HepG2 (cell line): ENCODE results near the gene MICALL2. TPM values are rescaled to one million over a fixed set of nuclear protein-coding genes. Genes with fewer than 3 reads are reported as not detected.

Source experiments
- ARNT2 ChIP-seq: sonication (generic); formaldehyde crosslinking; IDR thresholded peaks from 2 replicates; pipeline ENCODE4 v1.8.0; 2022; ENCODE audit warnings: mild to moderate bottlenecking, low read depth, missing genetic modification reagents, moderate library complexity
- BHLHE40 ChIP-seq: IDR thresholded peaks from 2 replicates; pipeline ENCODE4 v1.6.1; 2011; ENCODE audit warnings: low read length, improper control_type of control experiment
- DPF2 ChIP-seq: sonication (generic); formaldehyde crosslinking; IDR thresholded peaks from 2 replicates; pipeline ENCODE4 v1.4.0; 2020; ENCODE audit warnings: mild to moderate bottlenecking, low read depth, missing genetic modification reagents, borderline replicate concordance
- EZH2 ChIP-seq: conservative IDR thresholded peaks from 2 replicates; pipeline ENCODE4 v1.6.1; 2012; ENCODE audit warnings: mild to moderate bottlenecking, low read depth, low read length, moderate library complexity
- HIVEP1 ChIP-seq: sonication (generic); formaldehyde crosslinking; IDR thresholded peaks from 2 replicates; pipeline ENCODE4 v1.4.0; 2020; ENCODE audit warnings: mild to moderate bottlenecking, missing genetic modification reagents
- HOXD1 ChIP-seq: sonication (generic); formaldehyde crosslinking; IDR thresholded peaks from 2 replicates; pipeline ENCODE4 v1.5.0; 2020; ENCODE audit warnings: missing genetic modification reagents
- KDM2A ChIP-seq: sonication (generic); formaldehyde crosslinking; IDR thresholded peaks from 2 replicates; pipeline ENCODE4 v1.4.0; 2020; ENCODE audit warnings: low read depth, missing genetic modification reagents, borderline replicate concordance
- RXRB ChIP-seq: IDR thresholded peaks from 2 replicates; pipeline ENCODE4 v1.6.1; 2016; ENCODE audit warnings: borderline replicate concordance, missing genetic modification reagents, missing compliant biosample characterization
- SALL1 ChIP-seq: sonication (generic); formaldehyde crosslinking; IDR thresholded peaks from 2 replicates; pipeline ENCODE4 v1.8.0; 2022; ENCODE audit warnings: mild to moderate bottlenecking, missing genetic modification reagents
- SP1 ChIP-seq, 2 experiments: fragments of 450-650 bp in 1 of 2; sonication (generic) in 1 of 2; formaldehyde crosslinking in 1 of 2; IDR thresholded peaks; 2 replicates each; pipeline versions ENCODE4 v1.4.0 to v1.6.1; 2016 to 2020; ENCODE audit warnings: missing genetic modification reagents in 1 of 2
- TCF12 ChIP-seq, 2 experiments: fragments of 450-650 bp in 1 of 2; sonication (generic) in 1 of 2; formaldehyde crosslinking in 1 of 2; IDR thresholded peaks; 2 replicates each; pipeline versions ENCODE4 v1.6.1 to v1.8.0; 2017 to 2022; ENCODE audit warnings: antibody characterized with exemption in 1 of 2, mild to moderate bottlenecking in 1 of 2, missing genetic modification reagents in 1 of 2, moderate library complexity in 1 of 2
- ZFP36 ChIP-seq: fragments of 150-350 bp; IDR thresholded peaks from 2 replicates; pipeline ENCODE4 v1.6.1; 2018; ENCODE audit warnings: borderline replicate concordance, low read length, low read depth; ENCODE audit not compliant: partially characterized antibody
- ZFP62 ChIP-seq: sonication (generic); formaldehyde crosslinking; IDR thresholded peaks from 2 replicates; pipeline ENCODE4 v1.4.0; 2020; ENCODE audit warnings: missing genetic modification reagents
- ZNF230 ChIP-seq: sonication (generic); formaldehyde crosslinking; IDR thresholded peaks from 2 replicates; pipeline ENCODE4 v1.4.0; 2020; ENCODE audit warnings: mild to moderate bottlenecking, missing genetic modification reagents
- ZNF543 ChIP-seq: sonication (generic); formaldehyde crosslinking; IDR thresholded peaks from 2 replicates; pipeline ENCODE4 v1.4.0; 2020; ENCODE audit warnings: mild to moderate bottlenecking, missing genetic modification reagents
- ZNF747 ChIP-seq: sonication (generic); formaldehyde crosslinking; IDR thresholded peaks from 2 replicates; pipeline ENCODE4 v1.8.1; 2023; ENCODE audit warnings: missing genetic modification reagents, mild to moderate bottlenecking, borderline replicate concordance
- ZNF782 ChIP-seq: sonication (generic); formaldehyde crosslinking; IDR thresholded peaks from 2 replicates; pipeline ENCODE4 v1.4.0; 2020; ENCODE audit warnings: missing genetic modification reagents, mild to moderate bottlenecking, borderline replicate concordance
- polyA plus RNA-seq, 8 experiments: library from polyadenylated mRNA; depleted of rRNA in 3 of 8; stranded (reverse) in 7 of 8; unstranded in 1 of 8; fragments of >200 nt; fragmentation: Illumina TruSeq in 4 of 8; extraction: Trizol in 4 of 8; gene quantifications; 2 replicates each; pipeline versions ENCODE4 v1.2.1 to v1.2.3, GENCODE V29; 2011 to 2016; ENCODE audit warnings: low read depth in 4 of 8, missing spikeins in 1 of 8, mixed read lengths in 1 of 8; ENCODE audit not compliant: insufficient read depth in 1 of 8
- total RNA-seq, 5 experiments: library from RNA; depleted of rRNA; stranded (reverse); fragments of >200 nt; fragmentation: Illumina TruSeq; extraction: Trizol; gene quantifications; 2 replicates each; pipeline ENCODE4 v1.2.3, GENCODE V29; 2016; ENCODE audit warnings: low read depth in 1 of 5
- TF ChIP-seq, protein P1 (sequence below): sonication (generic); formaldehyde crosslinking; IDR thresholded peaks from one replicate; pipeline ENCODE4 v1.5.1; 2020; ENCODE audit warnings: mild to moderate bottlenecking, missing genetic modification reagents; ENCODE audit errors: not compliant biosample characterization
- TF ChIP-seq, protein P2 (sequence below): IDR thresholded peaks from 2 replicates; pipeline ENCODE4 v1.6.1; 2016; ENCODE audit warnings: missing genetic modification reagents, missing compliant biosample characterization

The MICALL2 gene
- total and polyA plus RNA-seq, 2 of the 13 experiments (the other 11 are each of a cell fraction or from before 2014, with no cell fraction given): 5.8 to 12.4 TPM

DNA sequence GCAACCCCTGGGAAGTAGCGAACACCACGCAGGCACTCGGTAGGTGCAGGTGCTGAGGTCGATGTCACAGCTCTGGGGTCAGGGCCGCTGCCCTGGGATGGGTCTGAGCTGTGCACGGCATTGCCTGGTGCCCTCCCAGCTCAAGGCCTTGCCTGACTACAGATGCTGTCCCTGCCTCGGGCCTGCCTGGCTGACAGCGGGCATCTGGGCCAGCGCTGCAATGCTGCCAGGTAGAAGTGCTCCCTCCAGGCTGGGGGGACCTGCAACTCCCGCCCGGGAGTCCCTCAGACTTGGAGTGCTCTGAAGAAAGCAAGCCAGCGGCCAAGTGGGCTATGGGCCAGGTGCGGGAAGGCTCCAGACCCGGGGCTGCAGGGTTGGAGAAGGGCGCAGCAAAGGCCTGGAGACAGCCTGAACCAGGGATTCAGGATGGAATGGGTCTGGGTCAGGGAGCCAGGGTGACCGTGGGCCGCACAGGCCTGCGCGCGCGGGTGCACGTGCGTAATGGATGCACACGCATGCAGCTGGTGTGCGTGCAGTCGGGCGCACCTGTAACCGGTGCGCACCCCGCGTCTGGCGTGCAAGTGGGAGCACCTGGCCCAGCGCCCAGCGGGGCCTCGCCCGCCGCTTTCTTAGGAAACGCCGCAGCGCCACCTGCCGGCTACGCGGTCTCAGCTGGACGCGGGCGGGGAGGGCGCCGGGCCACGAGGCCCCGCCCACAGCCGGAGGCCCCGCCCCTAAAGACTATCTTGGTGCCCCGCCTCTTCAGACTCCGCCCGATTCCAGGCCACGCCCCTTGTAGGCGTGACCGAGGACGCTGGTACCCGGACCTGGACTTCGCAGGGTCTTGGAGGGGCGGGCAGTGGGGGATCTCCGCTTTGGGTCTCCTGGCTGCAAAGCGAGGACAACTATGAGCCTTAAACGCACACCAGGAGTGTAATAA is 46.7 kb downstream of the MICALL2 start (continued):
- TF ChIP-seq, protein P1, sequence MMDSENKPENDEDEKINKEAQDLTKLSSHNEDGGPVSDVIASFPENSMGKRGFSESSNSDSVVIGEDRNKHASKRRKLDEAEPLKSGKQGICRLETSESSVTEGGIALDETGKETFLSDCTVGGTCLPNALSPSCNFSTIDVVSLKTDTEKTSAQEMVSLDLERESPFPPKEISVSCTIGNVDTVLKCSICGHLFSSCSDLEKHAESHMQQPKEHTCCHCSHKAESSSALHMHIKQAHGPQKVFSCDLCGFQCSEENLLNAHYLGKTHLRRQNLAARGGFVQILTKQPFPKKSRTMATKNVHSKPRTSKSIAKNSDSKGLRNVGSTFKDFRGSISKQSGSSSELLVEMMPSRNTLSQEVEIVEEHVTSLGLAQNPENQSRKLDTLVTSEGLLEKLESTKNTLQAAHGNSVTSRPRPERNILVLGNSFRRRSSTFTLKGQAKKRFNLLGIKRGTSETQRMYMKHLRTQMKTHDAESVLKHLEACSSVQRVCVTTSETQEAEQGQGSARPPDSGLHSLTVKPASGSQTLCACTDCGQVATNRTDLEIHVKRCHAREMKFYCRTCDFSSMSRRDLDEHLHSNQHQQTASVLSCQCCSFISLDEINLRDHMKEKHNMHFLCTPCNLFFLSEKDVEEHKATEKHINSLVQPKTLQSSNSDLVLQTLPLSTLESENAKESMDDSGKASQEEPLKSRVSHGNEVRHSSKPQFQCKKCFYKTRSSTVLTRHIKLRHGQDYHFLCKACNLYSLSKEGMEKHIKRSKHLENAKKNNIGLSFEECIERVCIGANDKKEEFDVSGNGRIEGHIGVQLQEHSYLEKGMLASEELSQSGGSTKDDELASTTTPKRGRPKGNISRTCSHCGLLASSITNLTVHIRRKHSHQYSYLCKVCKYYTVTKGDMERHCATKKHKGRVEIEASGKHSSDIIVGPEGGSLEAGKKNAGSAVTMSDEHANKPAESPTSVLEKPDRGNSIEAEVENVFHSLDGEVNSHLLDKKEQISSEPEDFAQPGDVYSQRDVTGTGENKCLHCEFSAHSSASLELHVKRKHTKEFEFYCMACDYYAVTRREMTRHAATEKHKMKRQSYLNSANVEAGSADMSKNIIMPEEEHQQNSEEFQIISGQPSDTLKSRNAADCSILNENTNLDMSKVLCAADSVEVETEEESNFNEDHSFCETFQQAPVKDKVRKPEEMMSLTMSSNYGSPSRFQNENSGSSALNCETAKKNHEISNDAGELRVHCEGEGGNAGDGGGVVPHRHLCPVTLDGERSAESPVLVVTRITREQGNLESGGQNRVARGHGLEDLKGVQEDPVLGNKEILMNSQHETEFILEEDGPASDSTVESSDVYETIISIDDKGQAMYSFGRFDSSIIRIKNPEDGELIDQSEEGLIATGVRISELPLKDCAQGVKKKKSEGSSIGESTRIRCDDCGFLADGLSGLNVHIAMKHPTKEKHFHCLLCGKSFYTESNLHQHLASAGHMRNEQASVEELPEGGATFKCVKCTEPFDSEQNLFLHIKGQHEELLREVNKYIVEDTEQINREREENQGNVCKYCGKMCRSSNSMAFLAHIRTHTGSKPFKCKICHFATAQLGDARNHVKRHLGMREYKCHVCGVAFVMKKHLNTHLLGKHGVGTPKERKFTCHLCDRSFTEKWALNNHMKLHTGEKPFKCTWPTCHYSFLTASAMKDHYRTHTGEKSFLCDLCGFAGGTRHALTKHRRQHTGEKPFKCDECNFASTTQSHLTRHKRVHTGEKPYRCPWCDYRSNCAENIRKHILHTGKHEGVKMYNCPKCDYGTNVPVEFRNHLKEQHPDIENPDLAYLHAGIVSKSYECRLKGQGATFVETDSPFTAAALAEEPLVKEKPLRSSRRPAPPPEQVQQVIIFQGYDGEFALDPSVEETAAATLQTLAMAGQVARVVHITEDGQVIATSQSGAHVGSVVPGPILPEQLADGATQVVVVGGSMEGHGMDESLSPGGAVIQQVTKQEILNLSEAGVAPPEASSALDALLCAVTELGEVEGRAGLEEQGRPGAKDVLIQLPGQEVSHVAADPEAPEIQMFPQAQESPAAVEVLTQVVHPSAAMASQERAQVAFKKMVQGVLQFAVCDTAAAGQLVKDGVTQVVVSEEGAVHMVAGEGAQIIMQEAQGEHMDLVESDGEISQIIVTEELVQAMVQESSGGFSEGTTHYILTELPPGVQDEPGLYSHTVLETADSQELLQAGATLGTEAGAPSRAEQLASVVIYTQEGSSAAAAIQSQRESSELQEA: peak; percentile 42
- TF ChIP-seq TCF12 (IDR thresholded peaks at IDR 0.05) (no peak), TCF12 (CRISPR knock-in tag; IDR thresholded peaks at IDR 0.05) (0 out of 2 replicates have a peak, but pooled peaks have one; percentile 41), KDM2A (CRISPR knock-in tag) (peak; percentile 74; the same call in 1 of the 2 replicates), ZNF543 (CRISPR knock-in tag) (no peak), HIVEP1 (CRISPR knock-in tag) (peak; percentile 14; the same call in 1 of the 2 replicates), SP1 (IDR thresholded peaks at IDR 0.05) (no peak), SP1 (CRISPR knock-in tag; IDR thresholded peaks at IDR 0.05) (peak; percentile 75), SALL1 (CRISPR knock-in tag) (peak; percentile 60; the same call in 1 of the 2 replicates), HOXD1 (CRISPR knock-in tag) (0 out of 2 replicates have a peak, but pooled peaks have one; percentile 29), DPF2 (CRISPR knock-in tag) (0 out of 2 replicates have a peak, but pooled peaks have one; percentile 20), ARNT2 (CRISPR knock-in tag) (0 out of 2 replicates have a peak, but pooled peaks have one; percentile 53), BHLHE40 (0 out of 2 replicates have a peak, but pooled peaks have one; percentile 5), ZFP62 (0 out of 2 replicates have a peak, but pooled peaks have one; percentile 18), ZFP36 (no peak), ZNF747 (CRISPR knock-in tag) (0 out of 2 replicates have a peak, but pooled peaks have one; percentile 42), ZNF230 (CRISPR knock-in tag) (peak; percentile 53; the same call in 1 of the 2 replicates), ZNF782 (CRISPR knock-in tag) (0 out of 2 replicates have a peak, but pooled peaks have one; percentile 22), RXRB (CRISPR knock-in tag) (0 out of 2 replicates have a peak, but pooled peaks have one; percentile 8), EZH2 (0 out of 2 replicates have a peak, but pooled peaks have one; percentile 77)
- TF ChIP-seq, protein P2, sequence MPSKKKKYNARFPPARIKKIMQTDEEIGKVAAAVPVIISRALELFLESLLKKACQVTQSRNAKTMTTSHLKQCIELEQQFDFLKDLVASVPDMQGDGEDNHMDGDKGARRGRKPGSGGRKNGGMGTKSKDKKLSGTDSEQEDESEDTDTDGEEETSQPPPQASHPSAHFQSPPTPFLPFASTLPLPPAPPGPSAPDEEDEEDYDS (CRISPR knock-in tag): peak; percentile 74
